Left colon (tissue), 2 donors: ENCODE data around the gene BOLL. TPM values are rescaled to one million over a fixed set of nuclear protein-coding genes. Genes with fewer than 3 reads are reported as not detected.
A peak's percentile ranks its signal among the peaks of the same experiment; 100 is the strongest.
"Not testable (repeated sequence)": the region's sequence is repeated elsewhere in the genome, so short reads cannot be mapped to it uniquely, and the experiment has no call there.

Source experiments
- ATAC-seq: fragments of 200-7000 bp; cut with Tn5 transposase; one replicate; pipeline ENCODE4 v1.9.1; 2020; ENCODE audit warnings: mild to moderate bottlenecking, moderate library complexity
- DNase-seq, 2 donors: peaks; one replicate each; pipeline ENCODE4 v3.0.0-alpha.2; 2020
- intact Hi-C, 2 donors: fragments of 100-400 bp; cut with DNase I in 1 of 2; cut with micrococcal nuclease in 1 of 2; formaldehyde crosslinking; loops; one replicate each; pipeline versions ENCODE4 v1.11.2 to v1.14.0; 2022; cut with DNase I, micrococcal nuclease
- total RNA-seq, 2 donors: library from RNA; stranded (reverse); fragmentation: NEBNext Ultra II Directional; extraction: Animal tissue kit (Norgen Biotek cat#: 25700); gene quantifications; one replicate each; pipeline ENCODE4 v1.2.1, GENCODE V29; 2021
- donor health status: DM: no; HTN: no; CAD: no.
- donor health status: DM: yes; HTN: yes; CAD: no.

The BOLL gene
- total RNA-seq, 2 donors from 2014 or later: not detected

GRCh38 chr2:197801033-197801432, 15.9 kb upstream of the BOLL start:
- no peak for DNase-seq
- intact Hi-C loops: loop anchor here (5.0 to 10.0 kb wide), 4 partner anchors 254 to 496 kb away; no protein-coding TSS in a partner anchor
- no peak for ATAC-seq

GRCh38 chr2:197800091-197800490, 15.0 kb upstream of the BOLL start:
- intact Hi-C loops: loop anchor here (5.0 to 10.0 kb wide), 4 partner anchors 255 to 497 kb away; no protein-coding TSS in a partner anchor
- ATAC-seq: no peak

GRCh38 chr2:197799068-197799467, 13.9 kb upstream of the BOLL start:
- DNase-seq (no peak), ATAC-seq (no peak)
- intact Hi-C loops: no loop called here

More at GRCh38 chr2:197800091-197800490, 15.0 kb upstream of the BOLL start:
- no peak for DNase-seq

GRCh38 chr2:197798187-197798586, 13.1 kb upstream of the BOLL start:
- DNase-seq: no peak
- ATAC-seq: no peak
- intact Hi-C loops: no loop called here

GRCh38 chr2:197795277-197795676, 10.2 kb upstream of the BOLL start:
- intact Hi-C loops: no loop called here
- DNase-seq (no peak), ATAC-seq (no peak)

GRCh38 chr2:197793456-197793855, 8.3 kb upstream of the BOLL start:
- ATAC-seq (no peak), DNase-seq (no peak)
- intact Hi-C loops: no loop called here

GRCh38 chr2:197786010-197786877, 1.1 kb upstream of the BOLL start:
- peak; percentile 74 for ATAC-seq
- intact Hi-C loops: no loop called here
- peak; percentile 25 to 47 for DNase-seq

GRCh38 chr2:197782126-197782525, 3.0 kb downstream of the BOLL start:
- DNase-seq (no peak), ATAC-seq (no peak)
- intact Hi-C loops: no loop called here

GRCh38 chr2:197779261-197779660, 5.9 kb downstream of the BOLL start:
- intact Hi-C loops: loop anchor here in 1 of 2 donors (5.0 kb wide), 1 partner anchor 72 kb away; the partner anchor contains the start of gene MARS2
- DNase-seq (no peak), ATAC-seq (no peak)

GRCh38 chr2:197777823-197778407, 7.2 kb downstream of the BOLL start:
- DNase-seq (no peak), ATAC-seq (no peak)
- intact Hi-C loops: loop anchor here in 1 of 2 donors (5.0 kb wide), 1 partner anchor 71 kb away; the partner anchor contains the start of gene MARS2

- intact Hi-C loops: no loop called here
- no peak for ATAC-seq
- no peak for DNase-seq
Measured at GRCh38 chr2:197760293-197760657, 24.8 kb downstream of the BOLL start.

GRCh38 chr2:197759625-197760292, 25.4 kb downstream of the BOLL start:
- intact Hi-C loops: no loop called here
- ATAC-seq: no peak

GRCh38 chr2:197759013-197759412, 26.1 kb downstream of the BOLL start:
- DNase-seq (no peak), ATAC-seq (no peak)
- intact Hi-C loops: no loop called here

More at GRCh38 chr2:197759625-197760292, 25.4 kb downstream of the BOLL start:
- DNase-seq: no peak

GRCh38 chr2:197740200-197740599, 44.9 kb downstream of the BOLL start:
- ATAC-seq (no peak), DNase-seq (no peak)
- intact Hi-C loops: no loop called here

GRCh38 chr2:197728555-197729544, 56.3 kb downstream of the BOLL start:
- ATAC-seq, DNase-seq, intact Hi-C loops: not testable (repeated sequence)

GRCh38 chr2:197727011-197727410, 58.1 kb downstream of the BOLL start:
- intact Hi-C loops: no loop called here
- no peak for ATAC-seq

GRCh38 chr2:197717863-197718262, 67.3 kb downstream of the BOLL start:
- no peak for ATAC-seq
- no peak for DNase-seq
- intact Hi-C loops: no loop called here

More at GRCh38 chr2:197727011-197727410, 58.1 kb downstream of the BOLL start:
- no peak for DNase-seq

- no peak for DNase-seq
- intact Hi-C loops: no loop called here
- ATAC-seq: peak; percentile 62
Measured at GRCh38 chr2:197713271-197713670, 71.8 kb downstream of the BOLL start.
